GM23248 (cell line): ENCODE results near the gene TIMM23.

Experiments used
- EZH2 ChIP-seq: fragments of 200-600 bp; sonication (generic); IDR thresholded peaks from 2 replicates; pipeline ENCODE4 v1.6.1; 2018; ENCODE audit warnings: antibody characterized with exemption, mild to moderate bottlenecking; ENCODE audit not compliant: insufficient read depth, poor library complexity, severe bottlenecking
- EZH2phosphoT487 ChIP-seq: fragments of 200-600 bp; sonication (generic); IDR thresholded peaks from 2 replicates; pipeline ENCODE4 v1.6.1; 2018; ENCODE audit warnings: antibody characterized with exemption, moderate library complexity, mild to moderate bottlenecking, low read depth; ENCODE audit not compliant: insufficient read depth

DNA sequence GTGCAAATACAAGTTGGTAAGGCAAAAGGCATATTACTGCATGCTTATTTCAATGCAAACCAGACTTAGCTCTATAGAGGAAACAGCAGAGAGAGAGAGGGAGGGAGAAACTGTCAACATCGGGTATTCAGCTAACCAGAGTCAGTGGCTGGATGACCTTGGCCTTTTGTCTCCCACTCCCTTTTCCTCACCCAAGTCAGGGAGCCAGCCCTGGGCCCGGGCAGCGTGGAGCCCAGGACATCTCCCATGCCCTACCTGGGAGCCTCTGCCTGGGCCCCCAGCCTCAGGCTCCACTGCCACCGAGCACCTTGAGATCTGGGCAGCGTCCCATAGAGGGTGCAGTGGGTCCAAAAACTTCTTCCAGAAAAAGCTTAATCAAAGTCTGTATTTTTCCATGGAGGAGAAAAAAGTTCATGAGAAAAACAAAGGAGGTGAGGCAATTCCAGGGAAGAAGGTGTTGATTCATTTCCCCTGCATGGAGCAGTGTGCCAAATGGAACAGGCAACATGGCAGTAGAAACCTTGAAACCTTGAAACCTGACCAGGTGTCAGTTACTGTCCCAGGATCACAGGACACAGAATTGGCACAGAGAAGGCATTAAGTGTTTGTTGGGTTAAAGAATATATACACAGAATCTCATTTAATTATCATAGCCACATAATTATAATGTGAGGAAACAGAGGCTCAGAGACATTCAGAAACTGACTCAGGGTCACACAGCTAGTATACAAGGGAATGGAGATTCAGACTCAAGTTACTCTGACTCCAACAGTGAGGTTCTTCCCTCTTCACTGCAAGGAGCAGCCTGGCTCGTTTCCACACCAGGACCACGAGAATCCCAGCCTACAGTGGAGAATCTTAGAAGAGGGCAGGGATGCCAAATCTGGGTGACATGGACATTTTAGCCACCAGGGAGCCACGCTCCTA, 63.9 kb downstream of the TIMM23 start:
- TF ChIP-seq EZH2 (no peak), EZH2phosphoT487 (no peak)
